Natural killer cell (primary cell): ENCODE measurements around the gene ATG3. TPM values are rescaled to one million over a fixed set of nuclear protein-coding genes. Genes with fewer than 3 reads are reported as not detected.

ENCODE experiments used
- ATAC-seq, 3 donors: fragments of 150-1000 bp in 2 of 3; fragments of 200-7000 bp in 1 of 3; cut with Tn5 transposase; 1 replicate in 1 of 3; 2 replicates in 2 of 3; pipeline ENCODE4 v1.10.0; 2021; ENCODE audit warnings: mild to moderate bottlenecking in 2 of 3, moderate library complexity in 2 of 3
- DNase-seq, 2 donors: peaks; one replicate each; pipeline versions ENCODE4 v3.0.0 to v3.0.0-alpha.2; 2013 to 2021; ENCODE audit warnings: mixed read lengths in 1 of 2
- H3K27ac ChIP-seq: one replicate; pipeline ENCODE4 v1.5.1; 2013; ENCODE audit warnings: mild to moderate bottlenecking, low read length
- H3K27me3 ChIP-seq: one replicate; pipeline ENCODE4 v1.6.1; 2013; ENCODE audit warnings: low read length; ENCODE audit not compliant: control insufficient read depth, insufficient read depth
- H3K36me3 ChIP-seq: one replicate; pipeline ENCODE4 v1.6.1; 2013; ENCODE audit warnings: low read length; ENCODE audit not compliant: control insufficient read depth, insufficient read depth
- H3K4me1 ChIP-seq: one replicate; pipeline ENCODE4 v1.6.1; 2013; ENCODE audit warnings: low read length; ENCODE audit not compliant: control insufficient read depth, insufficient read depth
- H3K4me3 ChIP-seq: one replicate; pipeline ENCODE4 v1.5.1; 2013; ENCODE audit warnings: low read length
- H3K9me3 ChIP-seq: one replicate; pipeline ENCODE4 v1.6.1; 2013; ENCODE audit warnings: low read length; ENCODE audit not compliant: control insufficient read depth, insufficient read depth
- H3K27ac Mint-ChIP-seq, 2 donors: one replicate each; pipeline ENCODE4 v1.8.0; 2022; ENCODE audit warnings: mild to moderate bottlenecking in 2 of 2, mixed read lengths in 2 of 2, moderate library complexity in 1 of 2
- H3K27me3 Mint-ChIP-seq, 2 donors: one replicate each; pipeline ENCODE4 v1.8.0; 2022; ENCODE audit warnings: low read depth in 2 of 2, mixed read lengths in 2 of 2
- H3K36me3 Mint-ChIP-seq: one replicate; pipeline ENCODE4 v1.8.0; 2022; ENCODE audit warnings: mixed read lengths
- H3K4me1 Mint-ChIP-seq, 2 donors: one replicate each; pipeline ENCODE4 v1.8.0; 2022; ENCODE audit warnings: mixed read lengths in 2 of 2
- H3K4me3 Mint-ChIP-seq: one replicate; pipeline ENCODE4 v1.8.0; 2022; ENCODE audit warnings: mild to moderate bottlenecking, moderate library complexity, mixed read lengths
- H3K9me3 Mint-ChIP-seq, 2 donors: one replicate each; pipeline ENCODE4 v1.8.0; 2022; ENCODE audit warnings: mixed read lengths in 2 of 2
- WGBS: methylation state at CpG from one replicate; pipeline ENCODE4 v1.1.7; 2013; ENCODE audit warnings: missing lambda C conversion rate; ENCODE audit not compliant: insufficient coverage; 5-methylcytosine and 5-hydroxymethylcytosine counted together
- intact Hi-C: fragments of 100-400 bp; cut with micrococcal nuclease; formaldehyde crosslinking; loops from one replicate; pipeline ENCODE4 v1.14.2; 2022
- total RNA-seq, 4 donors: library from RNA; stranded (reverse); fragments of 120-200 nt in 1 of 4; gene quantifications; one replicate each; pipeline versions ENCODE4 v1.2.3 to v1.2.4, GENCODE V29; 2013 to 2022
- TF ChIP-seq, protein P1 (sequence below): fragments of 200-600 bp; IDR thresholded peaks from one replicate; pipeline ENCODE4 v1.8.0; 2022; ENCODE audit warnings: antibody characterized with exemption

The ATG3 gene
- total RNA-seq, 3 donors from 2014 or later (not counting 1 experiment from before 2014, with no cell fraction given), result 49.4 to 53.6 (median 52.0) TPM

GRCh38 chr3:112606098-112606497 lies 44.3 kb upstream of the ATG3 start:
- Histone ChIP-seq H3K27ac (no peak overlapping the region), H3K36me3 (no peaks in the 10 kb centered on the region), H3K9me3 (no peaks in the 10 kb centered on the region), H3K4me1 (no peaks in the 10 kb centered on the region), H3K4me3 (no peak overlapping the region), H3K27me3 (no peaks in the 10 kb centered on the region)
- peaks cover 8 to 26% of the 10 kb centered on the region in 2 donors for H3K27me3 Mint-ChIP-seq
- H3K4me1 Mint-ChIP-seq, result peaks cover 10 to 12% of the 10 kb centered on the region in 2 donors
- H3K36me3 Mint-ChIP-seq, result no peaks in the 10 kb centered on the region
- H3K27ac Mint-ChIP-seq, result no peak overlapping the region
- DNase-seq, result no peak
- ATAC-seq, result no peak
- H3K4me3 Mint-ChIP-seq, result no peak overlapping the region
- 100% methylated on average over 1 of the region's 2 CpGs for WGBS
- intact Hi-C loops, result no loop called here
- no peaks in the 10 kb centered on the region for H3K9me3 Mint-ChIP-seq
- TF ChIP-seq, protein P1, sequence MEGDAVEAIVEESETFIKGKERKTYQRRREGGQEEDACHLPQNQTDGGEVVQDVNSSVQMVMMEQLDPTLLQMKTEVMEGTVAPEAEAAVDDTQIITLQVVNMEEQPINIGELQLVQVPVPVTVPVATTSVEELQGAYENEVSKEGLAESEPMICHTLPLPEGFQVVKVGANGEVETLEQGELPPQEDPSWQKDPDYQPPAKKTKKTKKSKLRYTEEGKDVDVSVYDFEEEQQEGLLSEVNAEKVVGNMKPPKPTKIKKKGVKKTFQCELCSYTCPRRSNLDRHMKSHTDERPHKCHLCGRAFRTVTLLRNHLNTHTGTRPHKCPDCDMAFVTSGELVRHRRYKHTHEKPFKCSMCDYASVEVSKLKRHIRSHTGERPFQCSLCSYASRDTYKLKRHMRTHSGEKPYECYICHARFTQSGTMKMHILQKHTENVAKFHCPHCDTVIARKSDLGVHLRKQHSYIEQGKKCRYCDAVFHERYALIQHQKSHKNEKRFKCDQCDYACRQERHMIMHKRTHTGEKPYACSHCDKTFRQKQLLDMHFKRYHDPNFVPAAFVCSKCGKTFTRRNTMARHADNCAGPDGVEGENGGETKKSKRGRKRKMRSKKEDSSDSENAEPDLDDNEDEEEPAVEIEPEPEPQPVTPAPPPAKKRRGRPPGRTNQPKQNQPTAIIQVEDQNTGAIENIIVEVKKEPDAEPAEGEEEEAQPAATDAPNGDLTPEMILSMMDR, result no peak

DNA sequence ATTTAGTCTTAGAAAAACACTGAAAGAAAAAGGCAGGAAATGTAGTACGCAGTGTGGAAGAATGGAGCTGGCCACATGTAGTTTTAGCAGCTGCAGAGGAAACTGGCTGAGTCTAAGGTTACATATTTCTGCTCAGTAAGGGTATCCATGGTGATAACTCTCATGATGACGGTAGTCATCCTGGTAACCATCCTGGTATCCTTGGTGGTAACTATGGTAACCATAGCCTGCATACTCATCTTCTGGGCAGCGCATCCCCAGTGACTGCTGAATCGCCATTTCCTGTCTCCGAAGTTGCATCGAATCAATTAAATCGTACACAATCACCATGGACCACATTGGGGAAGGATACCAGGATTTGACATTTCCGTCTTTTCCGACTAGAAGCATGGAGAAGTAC lies 43.5 kb upstream of the ATG3 start:
- H3K4me1 Mint-ChIP-seq, result peaks cover 8 to 12% of the 10 kb centered on the region in 2 donors
- 65% methylated on average over 9 of the region's 9 CpGs for WGBS
- H3K9me3 Mint-ChIP-seq, result no peaks in the 10 kb centered on the region
- DNase-seq (no peak), ATAC-seq (peak in 2 of 3 donors; percentile 38 to 55)
- Histone ChIP-seq H3K36me3 (no peaks in the 10 kb centered on the region), H3K9me3 (no peaks in the 10 kb centered on the region), H3K4me3 (no peak overlapping the region), H3K27me3 (no peaks in the 10 kb centered on the region), H3K27ac (no peak overlapping the region), H3K4me1 (no peaks in the 10 kb centered on the region)
- H3K27me3 Mint-ChIP-seq, result peaks cover 7 to 26% of the 10 kb centered on the region in 2 donors
- H3K4me3 Mint-ChIP-seq, result no peak overlapping the region
- H3K27ac Mint-ChIP-seq, result no peak overlapping the region
- H3K36me3 Mint-ChIP-seq, result no peaks in the 10 kb centered on the region
- TF ChIP-seq, protein P1, result no peak
- intact Hi-C loops, result no loop called here

- peaks cover 5 to 24% of the 10 kb centered on the region in 2 donors for H3K27me3 Mint-ChIP-seq
- H3K4me1 Mint-ChIP-seq, result peaks cover 5 to 12% of the 10 kb centered on the region in 2 donors
- DNase-seq (no peak), ATAC-seq (no peak)
- H3K36me3 Mint-ChIP-seq, result no peaks in the 10 kb centered on the region
- Histone ChIP-seq H3K9me3 (no peaks in the 10 kb centered on the region), H3K4me3 (no peak overlapping the region), H3K27me3 (no peaks in the 10 kb centered on the region), H3K27ac (no peak overlapping the region), H3K36me3 (no peaks in the 10 kb centered on the region), H3K4me1 (no peaks in the 10 kb centered on the region)
- H3K9me3 Mint-ChIP-seq, result no peaks in the 10 kb centered on the region
- TF ChIP-seq, protein P1, result no peak
- H3K4me3 Mint-ChIP-seq, result no peak overlapping the region
- intact Hi-C loops, result no loop called here
- no peak overlapping the region for H3K27ac Mint-ChIP-seq
- WGBS, result 27% methylated on average over 3 of the region's 4 CpGs
Measured at GRCh38 chr3:112604536-112604935, 42.8 kb upstream of the ATG3 start.

- Mint-ChIP-seq H3K36me3 (peaks cover 3% of the 10 kb centered on the region), H3K4me1 (peaks cover 5 to 12% of the 10 kb centered on the region in 2 donors), H3K27ac (no peak overlapping the region), H3K27me3 (peaks cover 0 to 12% of the 10 kb centered on the region in 2 donors), H3K9me3 (no peaks in the 10 kb centered on the region), H3K4me3 (no peak overlapping the region)
- intact Hi-C loops, result no loop called here
- Histone ChIP-seq H3K27me3 (no peaks in the 10 kb centered on the region), H3K27ac (no peak overlapping the region), H3K4me3 (no peak overlapping the region), H3K9me3 (no peaks in the 10 kb centered on the region), H3K4me1 (no peaks in the 10 kb centered on the region), H3K36me3 (peaks cover 2% of the 10 kb centered on the region)
- no peak for ATAC-seq
- TF ChIP-seq, protein P1, result no peak
- no peak for DNase-seq
Measured at GRCh38 chr3:112602217-112602838, 40.6 kb upstream of the ATG3 start.
